GM23248 (cell line): ENCODE results near the gene ZNF292.

ENCODE experiments used
- EZH2 ChIP-seq: fragments of 200-600 bp; sonication (generic); IDR thresholded peaks from 2 replicates; pipeline ENCODE4 v1.6.1; 2018; ENCODE audit warnings: antibody characterized with exemption, mild to moderate bottlenecking; ENCODE audit not compliant: insufficient read depth, poor library complexity, severe bottlenecking
- EZH2phosphoT487 ChIP-seq: fragments of 200-600 bp; sonication (generic); IDR thresholded peaks from 2 replicates; pipeline ENCODE4 v1.6.1; 2018; ENCODE audit warnings: antibody characterized with exemption, moderate library complexity, mild to moderate bottlenecking, low read depth; ENCODE audit not compliant: insufficient read depth

- TF ChIP-seq EZH2 (no peak), EZH2phosphoT487 (no peak)
Observed at GRCh38 chr6:87287251-87287650, 131.9 kb downstream of the ZNF292 start.
